Islet precursor cell (in vitro differentiated cells): ENCODE data around the gene PLXNA4.

Experiments used
- DNase-seq: peaks from one replicate; pipeline ENCODE4 v3.0.0-alpha.2; 2018

PLXNA4 gene

GRCh38 chr7:132100981-132101380 is 475.3 kb downstream of the PLXNA4 start:
- no peak for DNase-seq

- no peak for DNase-seq
Observed at GRCh38 chr7:132100483-132100882, 475.8 kb downstream of the PLXNA4 start.

- no peak for DNase-seq
Observed at GRCh38 chr7:132099163-132099562, 477.1 kb downstream of the PLXNA4 start.

DNA sequence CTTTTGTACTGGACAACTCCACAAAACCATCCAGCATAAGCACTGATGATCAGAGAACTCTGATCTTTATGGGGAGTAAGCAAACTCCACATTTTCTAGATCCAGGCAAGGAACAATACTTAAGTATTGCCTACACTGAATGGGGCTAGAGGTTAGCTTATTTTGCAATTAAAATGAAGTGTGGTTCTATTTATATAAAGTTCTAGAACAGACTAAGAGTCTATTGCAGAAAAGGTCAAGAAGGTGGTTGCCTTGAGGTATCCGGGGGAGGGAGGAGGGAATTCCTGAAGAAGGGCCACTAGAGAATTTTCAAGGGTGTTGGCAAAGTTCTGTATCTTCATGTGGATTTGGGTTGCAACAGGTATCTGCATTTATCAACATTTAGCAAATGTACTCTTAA is 477.9 kb downstream of the PLXNA4 start:
- DNase-seq, result no peak

- DNase-seq, result no peak
Observed at GRCh38 chr7:132097550-132098134, 478.6 kb downstream of the PLXNA4 start.

DNA sequence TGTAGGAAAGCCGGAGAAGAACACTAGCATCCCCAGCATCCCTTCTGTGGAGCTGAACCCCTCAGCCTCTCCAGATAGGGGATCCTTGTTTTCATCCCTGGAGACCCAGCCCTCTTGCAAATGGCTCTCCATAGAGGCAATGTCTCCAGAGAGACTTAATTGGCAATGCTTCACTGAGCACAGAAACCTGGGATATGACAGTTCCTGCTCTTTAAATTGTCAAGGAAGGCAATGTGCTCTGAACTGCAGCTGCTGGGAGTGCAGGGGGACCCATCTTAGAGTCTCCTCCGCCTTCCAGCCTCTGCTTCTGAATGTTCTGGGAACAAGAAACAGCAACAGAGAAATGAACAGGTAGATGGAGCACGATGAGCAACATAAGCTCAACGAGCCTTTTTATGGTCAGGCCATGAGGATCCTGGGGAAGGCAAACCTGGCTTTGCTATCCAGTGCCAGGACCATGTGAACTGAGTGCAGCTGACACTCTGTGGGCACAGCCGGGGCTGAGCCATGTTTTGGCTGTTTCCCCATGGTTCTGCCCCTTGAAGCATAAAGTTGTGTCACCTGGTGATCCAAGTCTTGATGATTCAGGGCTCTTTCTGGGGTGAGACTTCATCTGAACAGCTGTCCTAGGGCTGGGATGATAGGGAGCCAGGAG is 481.0 kb downstream of the PLXNA4 start:
- no peak for DNase-seq

- no peak for DNase-seq
Observed at GRCh38 chr7:132092106-132092505, 484.2 kb downstream of the PLXNA4 start.

GRCh38 chr7:132091706-132092105 is 484.6 kb downstream of the PLXNA4 start:
- DNase-seq, result no peak

- DNase-seq, result no peak
Observed at GRCh38 chr7:132090444-132090843, 485.8 kb downstream of the PLXNA4 start.

DNA sequence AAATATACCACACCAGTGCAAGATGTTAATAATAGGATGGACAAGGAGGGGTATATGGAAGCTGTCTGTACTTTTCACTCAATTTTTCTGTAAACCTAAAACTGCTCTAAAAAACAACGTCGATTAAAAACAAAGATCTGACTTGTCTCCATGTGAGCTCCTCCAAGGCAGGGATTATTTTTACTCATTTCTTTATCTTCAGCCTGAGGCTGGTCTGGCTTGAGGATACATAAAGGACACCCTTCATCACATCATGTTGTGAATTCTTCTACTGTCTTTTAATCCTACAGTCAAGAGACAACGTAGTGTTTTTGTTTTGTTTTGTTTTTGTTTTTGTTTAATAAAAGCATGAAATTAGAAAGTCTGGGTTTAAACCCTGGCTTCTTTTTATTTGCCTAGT is 486.9 kb downstream of the PLXNA4 start:
- DNase-seq, result no peak

DNA sequence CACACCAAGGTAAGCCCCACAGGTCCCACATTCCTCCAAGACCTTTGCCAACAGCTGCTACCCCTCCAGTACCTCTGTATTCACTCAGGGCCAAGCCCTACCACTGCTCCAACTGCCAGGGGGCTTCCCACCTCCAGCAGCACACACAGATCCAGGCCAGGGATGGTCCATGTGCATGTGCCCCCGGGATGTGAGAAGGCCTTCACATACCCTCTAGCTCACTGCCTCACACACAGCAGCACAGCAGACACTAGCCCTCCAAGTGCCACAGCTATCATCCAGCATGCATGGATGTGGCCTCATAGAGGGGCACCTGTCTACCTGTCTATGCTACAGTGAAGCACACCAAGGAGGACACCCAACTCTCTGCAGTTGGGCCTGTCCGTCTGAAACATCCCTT is 488.8 kb downstream of the PLXNA4 start:
- no peak for DNase-seq

DNA sequence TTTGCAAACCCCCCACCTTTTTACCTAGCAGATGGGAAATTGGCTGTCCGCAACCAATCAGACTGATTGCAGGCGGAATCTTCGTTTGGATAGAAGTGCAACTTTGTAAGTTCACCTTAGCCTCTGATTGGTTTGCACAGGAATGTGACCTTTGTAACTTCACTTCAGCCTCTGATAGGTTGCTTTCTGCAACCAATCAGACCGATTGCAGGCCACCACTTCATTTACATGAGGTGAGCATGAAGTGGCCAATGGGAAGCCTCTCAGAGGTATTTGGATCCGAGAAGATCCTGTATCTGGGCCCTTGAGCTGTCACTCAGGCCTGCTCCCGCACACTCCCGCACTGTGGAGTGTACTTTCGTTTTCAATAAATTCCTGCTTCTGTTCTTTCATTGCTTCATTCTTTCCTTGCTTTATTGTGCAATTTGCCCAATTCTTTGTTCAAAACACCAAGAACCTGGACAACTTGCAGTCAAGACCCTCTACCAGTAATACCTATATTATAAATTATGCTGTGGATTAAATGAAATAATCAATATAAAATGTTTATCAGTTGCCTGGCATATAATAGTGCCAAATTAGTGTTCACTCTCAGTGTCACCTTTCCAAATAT is 491.4 kb downstream of the PLXNA4 start:
- no peak for DNase-seq

- no peak for DNase-seq
Observed at GRCh38 chr7:132083537-132084123, 492.6 kb downstream of the PLXNA4 start.

DNA sequence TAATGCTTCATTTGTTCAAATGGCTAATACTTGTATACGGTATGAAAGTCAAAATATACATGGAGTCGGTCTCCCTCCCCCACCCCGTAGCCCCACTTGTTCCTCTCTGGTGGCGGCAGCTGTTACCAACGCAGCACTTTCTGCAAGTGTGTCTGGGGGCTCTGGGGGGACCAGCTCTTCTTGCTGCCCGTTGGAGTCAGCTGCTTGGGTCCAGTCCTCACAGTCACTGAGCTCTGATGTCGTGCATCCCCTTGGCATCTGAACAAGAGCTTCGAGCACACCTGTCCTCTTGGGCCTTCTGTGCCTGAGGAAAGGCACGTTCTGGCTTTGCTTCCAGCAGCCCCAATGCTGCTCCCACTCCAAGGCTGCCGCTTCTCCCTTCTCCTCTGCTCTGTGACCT is 493.1 kb downstream of the PLXNA4 start:
- no peak for DNase-seq

DNA sequence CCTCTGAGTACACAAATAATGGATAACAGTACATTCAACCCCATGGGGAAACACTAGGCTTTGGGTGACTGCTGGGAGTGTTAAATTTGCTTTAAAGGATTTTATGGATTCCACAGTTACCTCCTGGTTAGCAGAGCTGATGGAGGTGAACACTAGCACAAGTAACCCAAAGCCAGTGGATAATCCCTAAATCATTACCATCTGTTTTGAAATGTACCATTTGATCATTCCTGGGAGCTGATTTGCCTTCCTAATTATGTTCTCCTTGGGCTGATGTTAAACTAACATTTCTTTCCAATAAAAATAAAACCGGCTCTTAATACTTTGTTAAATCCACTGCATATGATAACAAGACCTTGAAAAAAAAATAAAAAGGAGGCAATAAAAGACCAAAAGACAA is 493.9 kb downstream of the PLXNA4 start:
- DNase-seq, result no peak

- no peak for DNase-seq
Observed at GRCh38 chr7:132081686-132082085, 494.6 kb downstream of the PLXNA4 start.

DNA sequence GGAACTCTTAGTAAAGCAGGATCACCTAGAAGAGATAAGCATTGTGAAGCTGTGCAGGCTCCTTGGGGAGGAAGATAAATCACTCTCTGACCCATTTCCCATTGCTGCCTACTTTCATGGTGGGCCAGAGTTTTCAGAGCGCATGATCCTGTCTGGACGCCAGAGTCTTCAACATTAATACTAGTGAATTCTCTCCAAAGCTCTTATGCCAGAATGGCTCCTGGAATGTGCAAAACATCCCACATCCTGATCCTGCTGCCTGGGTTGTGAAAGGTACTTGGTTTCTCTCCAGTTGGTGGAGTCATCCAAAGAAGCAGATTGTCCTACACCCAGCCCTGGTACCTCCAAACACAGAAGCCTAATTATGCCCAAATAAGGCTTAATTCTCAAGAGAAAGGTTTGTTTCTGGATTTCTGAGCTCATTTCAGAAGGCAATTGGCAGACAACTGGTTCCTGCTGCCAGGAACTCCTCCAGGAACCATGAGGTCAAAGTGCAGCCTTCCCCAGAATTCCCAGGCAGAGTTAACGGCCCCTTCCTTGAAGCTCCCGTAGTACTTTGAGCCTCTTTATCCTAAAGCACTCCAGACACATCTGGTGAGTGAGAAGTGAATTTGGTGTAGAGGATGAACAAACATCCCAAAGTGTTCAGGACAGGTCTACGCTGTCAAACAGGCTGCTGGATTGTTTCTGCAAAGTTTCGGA is 495.2 kb downstream of the PLXNA4 start:
- no peak for DNase-seq

DNA sequence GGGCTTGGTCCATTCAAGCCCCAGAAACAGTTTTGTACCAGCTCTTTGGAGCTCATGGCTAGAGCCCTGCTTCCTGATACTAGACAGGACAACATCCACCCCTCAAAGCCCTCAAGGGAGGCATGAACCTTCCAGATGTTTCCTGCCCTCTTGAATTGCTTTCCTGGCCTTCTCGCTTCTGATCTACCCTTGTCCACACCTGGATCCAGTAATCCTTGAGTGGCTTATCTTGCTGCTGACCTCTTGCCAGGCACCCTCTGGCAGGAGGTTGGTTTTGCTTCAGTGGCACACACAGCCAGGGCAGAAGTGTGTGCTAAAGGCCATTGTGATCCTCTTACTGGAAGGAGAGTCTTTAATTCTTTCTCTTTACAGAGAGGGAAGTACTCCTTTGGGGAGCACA is 495.8 kb downstream of the PLXNA4 start:
- DNase-seq, result no peak

DNA sequence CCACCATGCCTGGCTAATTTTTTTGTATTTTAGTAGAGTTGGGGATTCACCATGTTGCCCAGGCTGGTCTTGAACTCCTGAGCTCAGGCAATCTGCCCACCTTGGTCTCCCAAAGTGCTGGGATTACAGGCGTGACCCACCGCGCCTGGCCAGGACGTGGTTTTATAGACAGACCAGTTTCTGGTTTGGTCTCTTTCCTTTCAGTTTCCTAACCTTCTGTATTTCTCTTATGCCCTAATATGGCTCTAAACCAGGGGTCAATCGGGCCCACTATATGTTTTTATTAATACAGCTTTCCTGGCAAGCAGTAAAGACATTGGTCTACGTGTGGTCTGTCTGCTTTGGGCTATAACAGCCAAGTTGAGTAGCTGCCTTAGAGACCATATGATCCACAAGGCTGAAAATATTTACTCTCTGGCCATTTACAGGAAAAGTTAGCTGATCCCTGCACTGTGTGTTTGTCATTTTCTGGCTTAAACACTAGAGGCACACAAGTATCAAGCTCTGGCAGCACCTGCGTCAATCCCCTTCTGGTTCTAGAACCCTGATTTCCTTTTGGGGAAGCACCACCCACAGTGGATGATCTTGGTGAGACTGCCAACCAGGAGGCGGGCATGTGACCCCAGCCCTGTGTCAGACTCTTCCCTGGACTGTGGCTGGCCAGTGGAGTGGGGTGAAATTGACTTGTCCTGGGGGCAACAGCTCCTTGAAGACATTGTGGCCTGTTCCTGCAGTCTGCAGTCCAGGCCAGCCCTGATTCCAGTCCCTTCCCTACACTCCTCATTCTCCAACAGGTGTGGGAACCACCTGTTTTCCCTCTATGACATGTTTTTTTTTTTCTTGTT is 497.2 kb downstream of the PLXNA4 start:
- no peak for DNase-seq

DNA sequence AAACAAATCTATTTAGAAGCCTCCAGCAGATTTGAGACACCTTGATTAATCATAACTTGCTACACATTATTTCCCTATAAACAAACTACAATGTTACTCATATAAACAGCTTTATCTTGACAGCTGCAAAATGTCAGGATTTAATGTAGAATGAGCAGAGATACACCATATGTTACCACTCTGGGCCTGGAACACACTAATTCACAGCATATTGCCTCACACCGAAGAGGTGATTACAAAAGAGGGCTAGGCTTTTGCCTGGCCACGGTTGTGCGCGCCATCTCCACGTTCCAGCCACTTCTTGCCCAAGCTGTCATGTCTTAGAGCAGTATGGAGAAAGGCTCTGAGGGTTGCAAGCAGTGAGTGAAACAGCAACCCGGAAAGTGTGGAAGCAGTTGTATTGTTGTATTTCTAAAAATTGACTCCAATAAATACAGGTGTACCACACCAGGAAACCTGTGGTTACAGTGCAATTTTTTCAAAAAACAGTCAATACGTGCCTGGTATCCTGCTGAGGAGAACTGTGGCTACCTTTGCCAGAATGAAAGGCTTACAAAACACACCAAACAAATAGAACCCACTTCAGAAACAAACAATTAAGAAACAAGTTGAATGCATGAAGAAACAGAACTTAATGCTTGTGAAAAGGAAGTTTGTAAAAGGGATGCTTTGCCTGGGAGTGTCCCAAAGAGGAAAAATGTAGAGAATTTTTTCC is 498.1 kb downstream of the PLXNA4 start:
- no peak for DNase-seq

- DNase-seq, result no peak
Observed at GRCh38 chr7:132076301-132077035, 499.8 kb downstream of the PLXNA4 start.
